Fibroblast of skin of left quadriceps (primary cell): ENCODE data around the gene SNX30.

Experiments used
- DNase-seq, 2 experiments: peaks; one replicate each; pipeline ENCODE4 v3.0.0-alpha.2; 2013; ENCODE audit warnings: low read depth in 2 of 2

Gene SNX30

DNA sequence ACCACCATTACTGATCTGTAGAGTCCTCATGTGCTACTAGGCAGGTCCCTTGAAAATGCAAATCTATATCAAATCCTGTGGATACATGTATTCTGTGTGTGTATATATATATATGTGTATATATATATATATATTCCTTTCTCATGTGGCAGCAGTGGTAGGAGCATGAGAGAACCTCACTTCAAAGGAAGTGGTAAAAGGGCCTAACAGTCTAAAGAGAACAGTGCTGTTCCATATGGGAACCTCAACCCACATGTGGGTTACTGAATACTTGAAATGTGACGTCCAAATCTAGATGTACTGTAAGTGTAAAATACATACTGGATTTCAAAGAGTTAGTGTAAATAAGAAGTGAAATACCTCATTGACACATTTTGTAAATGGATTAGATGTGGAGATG, 134.8 kb downstream of the SNX30 start:
- no peak for DNase-seq

DNA sequence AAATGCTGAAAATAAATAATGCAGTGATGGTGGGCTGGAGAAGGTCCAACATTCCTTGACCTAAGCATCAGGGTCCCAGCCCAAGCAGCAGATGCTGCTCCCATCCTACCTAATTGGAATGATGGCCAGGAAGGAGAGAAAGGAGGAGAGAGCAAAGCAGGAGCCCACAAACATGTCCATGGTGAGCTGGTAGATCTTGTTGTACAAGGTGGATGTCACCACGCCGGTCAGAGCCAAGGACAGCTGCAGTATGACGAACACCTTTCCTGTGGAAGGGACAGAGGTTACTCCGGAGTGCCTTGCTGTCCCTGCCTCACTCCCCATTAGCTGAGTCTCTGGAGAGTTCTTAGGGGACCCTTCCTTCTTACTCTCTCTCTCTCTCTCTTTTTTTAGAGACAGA, 135.8 kb downstream of the SNX30 start:
- DNase-seq = no peak

- no peak for DNase-seq
These were observed 136.8 kb downstream of the SNX30 start for GRCh38 chr9:112887381-112887780.

- DNase-seq = no peak
These were observed 139.8 kb downstream of the SNX30 start, which contains the start of gene SLC46A2 for GRCh38 chr9:112890106-112891081. Gene SLC46A2, minus strand, starts transcription at chr9:112890876. Its CDS starts 195 bp downstream, at chr9:112890681.

DNA sequence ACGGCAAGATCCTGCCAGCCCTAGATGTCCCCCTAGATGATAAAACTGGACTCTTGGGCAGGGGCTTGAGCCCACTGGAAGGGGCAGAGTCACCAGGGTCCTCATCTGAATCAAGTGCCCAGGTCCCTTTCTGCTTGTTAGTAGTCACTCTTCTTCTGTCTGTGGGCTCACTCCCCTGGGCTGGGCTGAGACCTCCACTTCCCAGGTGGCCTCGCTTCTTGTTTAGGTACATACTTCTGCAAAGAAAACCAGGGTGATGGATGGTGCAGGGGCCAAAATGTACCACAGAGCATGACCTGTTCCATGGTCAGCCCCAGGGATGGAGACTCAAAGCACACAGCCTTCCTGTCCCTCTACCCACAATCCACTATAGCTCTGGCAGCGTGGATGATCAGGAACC, 141.0 kb downstream of the SNX30 start:
- no peak for DNase-seq

DNA sequence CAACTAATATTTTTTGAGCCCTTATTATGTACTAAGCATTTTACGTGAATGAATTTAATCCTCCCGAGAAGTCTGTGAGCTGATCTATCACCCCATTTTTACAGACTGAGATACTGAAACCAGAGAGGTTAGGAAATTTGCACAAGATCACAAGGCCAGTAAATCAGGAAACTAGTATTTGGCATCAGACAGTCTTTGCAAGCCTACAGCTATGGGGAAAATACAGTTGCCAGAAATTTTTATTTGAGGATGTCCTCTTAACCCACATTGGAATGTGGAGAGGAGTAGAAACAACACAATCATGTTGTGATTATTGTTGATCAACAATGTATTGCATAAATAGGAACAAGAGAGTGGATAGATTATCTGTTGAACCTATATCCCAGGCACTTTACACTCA, 142.4 kb downstream of the SNX30 start:
- DNase-seq = no peak

DNA sequence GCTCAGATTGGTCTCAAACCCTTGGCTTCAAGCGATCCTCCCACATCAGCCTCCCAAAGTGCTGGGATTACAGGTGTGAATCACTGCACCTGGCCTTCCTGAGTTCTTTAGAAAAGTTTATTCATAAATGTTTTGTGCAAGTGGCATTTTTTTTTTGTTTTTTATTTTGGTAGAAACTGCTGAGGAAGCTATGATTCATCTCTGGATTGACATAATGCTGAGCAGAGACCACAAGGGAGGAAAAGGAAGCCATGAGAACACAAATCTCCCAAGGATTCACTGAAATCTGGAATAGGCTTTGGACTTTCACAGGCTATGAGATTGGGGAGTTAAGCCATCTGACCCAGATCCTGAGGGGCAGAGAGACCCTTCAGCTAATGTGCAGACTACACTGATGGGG, 143.5 kb downstream of the SNX30 start:
- no peak for DNase-seq

GRCh38 chr9:112894699-112895098, 144.1 kb downstream of the SNX30 start:
- DNase-seq = no peak

DNA sequence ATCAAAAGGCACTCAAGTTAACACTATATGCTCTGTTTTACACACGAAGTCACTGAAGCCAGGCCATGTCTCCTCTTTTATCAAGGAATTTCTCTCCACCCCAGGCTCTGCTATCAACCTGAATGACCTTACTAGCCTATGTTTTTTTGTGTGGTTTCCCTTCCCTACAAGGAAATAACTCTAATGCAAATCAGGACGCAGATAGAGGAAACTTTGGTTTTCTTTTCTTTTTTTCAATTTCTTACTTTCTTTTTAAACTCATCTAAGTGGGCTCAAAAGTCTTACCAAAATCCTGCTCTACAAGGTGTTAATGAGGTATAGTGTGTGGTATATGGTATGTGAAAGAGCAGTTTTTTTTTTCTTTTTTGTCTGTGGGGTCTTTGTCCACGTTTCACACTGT, 145.6 kb downstream of the SNX30 start:
- no peak for DNase-seq

DNA sequence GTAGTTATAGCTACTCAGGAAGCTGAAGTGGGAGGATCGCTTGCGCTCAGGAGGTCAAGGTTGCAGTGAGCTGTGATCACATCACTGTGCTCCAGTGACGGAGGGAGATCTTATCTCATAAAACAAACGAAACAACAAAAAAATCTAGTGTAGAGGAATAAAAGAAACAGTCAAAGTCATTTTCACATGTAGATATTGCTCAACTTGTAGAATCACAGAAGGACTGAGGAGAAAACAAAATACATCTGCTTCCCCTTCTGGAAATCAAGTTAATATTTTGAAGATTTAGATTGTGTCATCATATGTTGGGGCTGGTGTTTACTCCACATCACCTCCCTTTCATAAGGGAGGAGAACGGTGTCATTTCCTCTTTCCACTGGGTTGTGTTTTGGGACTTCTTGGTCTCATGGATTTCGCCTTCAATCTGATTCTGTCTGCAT, 148.3 kb downstream of the SNX30 start:
- DNase-seq = no peak

DNA sequence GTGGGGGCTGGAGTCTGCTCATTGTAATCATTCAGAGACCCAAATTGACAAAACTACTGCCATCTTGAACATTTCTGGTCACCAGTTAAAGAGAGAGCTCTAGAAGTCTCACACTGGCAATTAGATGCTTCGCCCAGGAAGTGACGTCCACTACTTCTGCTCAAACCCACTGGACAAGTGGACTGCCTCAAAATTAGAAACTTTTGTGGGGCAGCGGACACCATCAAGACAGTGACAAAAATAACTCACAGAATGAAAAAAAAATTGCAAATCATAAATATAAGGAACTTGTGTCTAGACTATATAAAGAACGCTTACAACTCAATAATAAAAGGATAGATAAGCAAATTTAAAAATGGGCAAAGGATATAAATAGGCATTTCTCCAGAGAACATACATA, 149.9 kb downstream of the SNX30 start:
- DNase-seq = no peak

DNA sequence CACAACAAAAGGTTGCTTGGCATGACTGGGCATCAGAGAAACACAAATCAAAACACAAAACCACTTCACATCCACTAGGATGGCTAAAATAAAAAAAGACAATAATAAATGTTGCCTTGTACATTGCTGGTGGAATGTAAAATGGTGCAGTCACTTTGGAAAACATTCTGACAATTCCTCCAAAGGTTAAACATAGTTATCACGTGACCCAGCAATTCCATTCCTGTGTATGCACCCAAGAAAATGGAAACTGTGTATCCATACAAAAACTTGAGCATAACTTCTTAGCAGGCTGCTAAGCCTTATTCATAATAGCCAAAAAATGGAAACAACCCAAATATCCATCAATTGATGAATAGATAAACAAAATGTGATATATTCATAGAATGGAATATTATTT, 150.3 kb downstream of the SNX30 start:
- DNase-seq = no peak

DNA sequence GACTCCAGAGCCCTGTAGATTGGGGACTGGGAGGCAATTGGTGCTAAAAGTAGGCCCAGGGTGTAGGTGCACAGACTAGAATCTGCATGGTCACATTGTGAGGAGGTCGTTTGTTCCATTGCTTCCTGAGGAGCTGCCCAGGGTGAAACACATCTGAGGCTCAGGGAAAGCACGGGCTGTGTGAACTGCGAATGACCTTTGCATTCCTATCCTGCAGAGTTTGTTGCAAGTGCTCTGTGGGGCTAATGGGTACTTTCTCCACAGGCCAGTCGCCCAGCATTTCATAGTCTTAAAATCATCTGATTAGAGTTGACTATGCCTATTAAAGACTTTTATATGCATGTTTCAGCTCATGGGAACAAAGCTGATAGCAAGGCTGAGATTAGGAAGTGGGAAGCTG, 154.5 kb downstream of the SNX30 start:
- no peak for DNase-seq

DNA sequence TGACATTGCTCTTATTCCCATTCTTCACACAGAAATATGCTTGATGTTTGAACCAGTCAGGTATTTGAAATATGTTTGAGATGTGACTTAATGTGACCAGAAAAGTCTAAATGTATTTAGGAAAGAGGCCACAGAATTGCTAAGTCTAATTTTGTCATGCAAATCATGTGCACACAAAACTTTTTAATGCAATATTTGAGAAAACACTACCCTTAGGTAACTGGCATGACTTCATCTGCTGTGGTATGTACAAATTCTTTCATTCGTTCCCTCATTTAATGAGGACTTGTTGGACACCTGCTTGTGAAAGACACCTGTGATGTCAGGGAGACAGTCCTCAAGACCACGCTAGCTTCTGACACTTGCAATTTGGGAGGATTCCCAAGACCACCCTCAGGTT, 161.2 kb downstream of the SNX30 start:
- no peak for DNase-seq

GRCh38 chr9:112912636-112913035, 162.1 kb downstream of the SNX30 start:
- no peak for DNase-seq

DNA sequence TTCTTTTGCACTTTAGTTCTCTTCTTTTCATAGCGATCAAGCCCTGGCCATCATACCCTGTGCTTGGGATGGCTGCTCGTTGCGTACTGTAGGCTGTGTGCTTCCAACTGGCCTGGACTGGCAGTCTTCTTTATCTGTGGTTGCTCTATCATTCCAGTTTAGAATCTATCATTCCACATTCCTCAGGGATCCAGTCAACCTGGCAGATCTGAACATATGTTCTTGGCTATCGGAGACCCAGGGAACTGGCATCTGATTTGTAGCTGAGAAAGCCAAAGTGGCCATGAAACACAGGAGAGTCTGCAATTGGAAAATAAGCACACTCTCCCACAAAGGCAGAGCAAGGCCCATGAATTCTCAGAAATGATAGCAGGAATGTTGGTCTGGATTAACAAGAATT, 162.8 kb downstream of the SNX30 start:
- DNase-seq = no peak

GRCh38 chr9:112914524-112914923, 164.0 kb downstream of the SNX30 start:
- DNase-seq = no peak

DNA sequence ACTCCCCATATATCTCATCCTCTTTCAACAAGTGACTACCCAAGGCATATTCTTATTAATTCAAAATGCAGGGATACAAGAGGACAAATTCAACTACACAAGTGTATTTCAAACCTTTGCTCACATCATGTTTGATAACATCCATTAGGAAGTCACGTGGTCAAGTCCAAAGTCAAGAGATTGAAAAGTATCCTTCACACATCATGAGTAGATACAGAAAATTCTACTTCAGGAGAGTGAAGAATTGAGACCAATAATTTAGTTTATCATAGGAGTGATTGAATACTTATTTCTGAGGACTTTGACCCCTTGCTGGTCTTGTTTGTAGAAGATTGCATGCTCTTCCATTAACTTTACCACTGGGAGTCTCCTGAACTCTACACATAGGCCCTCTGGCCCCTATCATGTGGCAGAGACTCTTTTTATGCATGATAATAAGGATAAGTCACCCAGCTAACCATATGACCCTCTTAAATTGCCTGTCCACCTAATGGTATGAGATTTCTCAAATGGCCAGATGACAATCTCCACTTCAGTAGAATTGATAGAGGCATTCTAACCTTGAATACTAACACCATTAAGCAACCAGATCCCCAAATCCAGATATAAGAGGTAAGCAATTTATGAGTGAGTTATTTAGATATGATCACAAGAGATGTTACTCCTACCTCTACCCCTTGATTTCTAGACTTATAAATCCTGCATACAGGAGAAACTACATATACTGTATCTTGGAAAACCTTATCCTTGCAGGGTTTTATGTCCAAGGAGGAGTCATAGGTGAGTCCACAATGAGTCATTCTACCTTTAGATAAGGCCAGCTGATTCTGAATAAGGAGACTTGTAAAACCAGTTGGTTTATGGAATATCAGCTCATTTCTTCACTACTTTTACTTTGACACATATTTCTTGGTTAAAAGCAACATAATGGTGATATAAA, 166.8 kb downstream of the SNX30 start:
- DNase-seq = no peak

- DNase-seq = no peak
These were observed 167.4 kb downstream of the SNX30 start for GRCh38 chr9:112917987-112918362.

DNA sequence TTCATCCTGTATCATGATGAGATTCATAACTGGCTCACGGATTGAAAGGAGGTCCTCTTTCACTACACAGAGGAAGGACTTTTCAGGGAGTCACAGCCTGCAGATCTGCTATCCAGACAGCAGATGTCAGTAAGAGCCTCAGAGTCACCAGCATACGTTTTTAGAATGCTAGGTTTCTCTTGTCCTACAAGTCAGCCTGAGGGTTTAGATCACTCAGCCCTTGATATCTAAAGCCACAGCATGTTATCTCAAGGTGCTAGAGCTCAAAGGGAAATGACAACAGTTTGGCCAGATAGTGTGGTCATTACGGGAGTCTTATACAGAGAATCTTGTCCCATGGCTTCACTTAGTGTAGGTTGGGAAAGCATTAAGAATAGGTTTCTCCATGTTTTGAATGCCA, 171.0 kb downstream of the SNX30 start:
- DNase-seq = no peak
